ENCODE results near the gene MPHOSPH8. TPM values are rescaled to one million over a fixed set of nuclear protein-coding genes. Genes with fewer than 3 reads are reported as not detected.
"Not testable (repeated sequence)": the region's sequence is repeated elsewhere in the genome, so short reads cannot be mapped to it uniquely, and the experiment has no call there.

MPHOSPH8 gene
- total RNA-seq, 2 experiments from 2014 or later: 20.6 to 21.5 TPM

GRCh38 chr13:19668778-19669177 lies 35.3 kb downstream of the MPHOSPH8 start:
- Mint-ChIP-seq H3K4me1 (ENCODE audit: low read depth) (no peaks in the 10 kb centered on the region), H3K27ac (no peak overlapping the region), H3K27me3 (ENCODE audit: low read depth) (no peaks in the 10 kb centered on the region), H3K4me3 (no peak overlapping the region), H3K36me3 (ENCODE audit: low read depth) (peaks cover 45% of the 10 kb centered on the region), H3K9me3 (no peaks in the 10 kb centered on the region)
- no peak for DNase-seq
- intact Hi-C loops (cut with micrococcal nuclease): no loop called here
- CTCF ChIA-PET: interaction anchor here (0.6 kb wide), 1 partner anchor 259 kb away, joined by 5 read pairs; no protein-coding TSS in a partner anchor

GRCh38 chr13:19670147-19670546 lies 36.7 kb downstream of the MPHOSPH8 start:
- intact Hi-C loops (cut with micrococcal nuclease): no loop called here
- H3K27ac Mint-ChIP-seq: peak overlapping the region; percentile 30

GRCh38 chr13:19672990-19673389 lies 39.5 kb downstream of the MPHOSPH8 start:
- H3K9me3 Mint-ChIP-seq: no peaks in the 10 kb centered on the region
- peaks cover 45% of the 10 kb centered on the region for H3K36me3 Mint-ChIP-seq (ENCODE audit: low read depth)
- H3K27ac Mint-ChIP-seq: peak overlapping the region; percentile 78

More at GRCh38 chr13:19670147-19670546, 36.7 kb downstream of the MPHOSPH8 start:
- no peaks in the 10 kb centered on the region for H3K9me3 Mint-ChIP-seq
- peaks cover 41% of the 10 kb centered on the region for H3K36me3 Mint-ChIP-seq (ENCODE audit: low read depth)
- H3K4me1 Mint-ChIP-seq (ENCODE audit: low read depth): no peaks in the 10 kb centered on the region
- no peak overlapping the region for H3K4me3 Mint-ChIP-seq
- DNase-seq: no peak
- no peaks in the 10 kb centered on the region for H3K27me3 Mint-ChIP-seq (ENCODE audit: low read depth)
- CTCF ChIA-PET: no interaction called here

GRCh38 chr13:19673473-19674430 lies 40.3 kb downstream of the MPHOSPH8 start:
- Mint-ChIP-seq H3K36me3 (ENCODE audit: low read depth) (peaks cover 42% of the 10 kb centered on the region), H3K27ac (peak overlapping the region; percentile 78), H3K9me3 (no peaks in the 10 kb centered on the region), H3K27me3 (ENCODE audit: low read depth) (no peaks in the 10 kb centered on the region), H3K4me3 (no peak overlapping the region), H3K4me1 (ENCODE audit: low read depth) (peaks cover 6% of the 10 kb centered on the region)
- DNase-seq: no peak
- intact Hi-C loops (cut with micrococcal nuclease): no loop called here
- CTCF ChIA-PET: interaction anchor here (0.6 to 1.1 kb wide), 2 partner anchors 15 to 190 kb away, joined by 3 to 4 read pairs; partner anchors contain the start of gene ZMYM5

More at GRCh38 chr13:19672990-19673389, 39.5 kb downstream of the MPHOSPH8 start:
- Mint-ChIP-seq H3K4me3 (no peak overlapping the region), H3K27me3 (ENCODE audit: low read depth) (no peaks in the 10 kb centered on the region), H3K4me1 (ENCODE audit: low read depth) (peaks cover 4% of the 10 kb centered on the region)
- no peak for DNase-seq
- CTCF ChIA-PET: interaction anchor here (0.7 kb wide), 1 partner anchor 112 kb away, joined by 5 read pairs; the partner anchor contains the start of gene TPTE2
- intact Hi-C loops (cut with micrococcal nuclease): no loop called here

GRCh38 chr13:19674898-19675297 lies 41.4 kb downstream of the MPHOSPH8 start:
- peaks cover 36% of the 10 kb centered on the region for H3K36me3 Mint-ChIP-seq (ENCODE audit: low read depth)
- intact Hi-C loops (cut with micrococcal nuclease): no loop called here
- no peak for DNase-seq
- no peaks in the 10 kb centered on the region for H3K27me3 Mint-ChIP-seq (ENCODE audit: low read depth)
- CTCF ChIA-PET: interaction anchor here (1.1 to 1.7 kb wide), 2 partner anchors 189 to 253 kb away, joined by 3 to 4 read pairs; partner anchors contain the start of gene ZMYM5
- H3K4me1 Mint-ChIP-seq (ENCODE audit: low read depth): peaks cover 6% of the 10 kb centered on the region
- H3K4me3 Mint-ChIP-seq: no peak overlapping the region
- H3K9me3 Mint-ChIP-seq: no peaks in the 10 kb centered on the region
- no peak overlapping the region for H3K27ac Mint-ChIP-seq

- Mint-ChIP-seq H3K27ac (peak overlapping the region; percentile 75), H3K4me1 (ENCODE audit: low read depth) (peaks cover 6% of the 10 kb centered on the region), H3K27me3 (ENCODE audit: low read depth) (no peaks in the 10 kb centered on the region), H3K36me3 (ENCODE audit: low read depth) (peaks cover 34% of the 10 kb centered on the region), H3K9me3 (no peaks in the 10 kb centered on the region), H3K4me3 (no peak overlapping the region)
- DNase-seq: no peak
- intact Hi-C loops (cut with micrococcal nuclease): no loop called here
- CTCF ChIA-PET: interaction anchor here (1.7 kb wide), 1 partner anchor 252 kb away, joined by 3 read pairs; no protein-coding TSS in a partner anchor
Observed at GRCh38 chr13:19676168-19676567, 42.7 kb downstream of the MPHOSPH8 start.

GRCh38 chr13:19680751-19681150 lies 47.3 kb downstream of the MPHOSPH8 start:
- Mint-ChIP-seq H3K4me1 (ENCODE audit: low read depth) (peaks cover 30% of the 10 kb centered on the region), H3K36me3 (ENCODE audit: low read depth) (peaks cover 16% of the 10 kb centered on the region), H3K4me3 (no peak overlapping the region), H3K9me3 (no peaks in the 10 kb centered on the region), H3K27ac (no peak overlapping the region), H3K27me3 (ENCODE audit: low read depth) (no peaks in the 10 kb centered on the region)
- no peak for DNase-seq
- intact Hi-C loops (cut with micrococcal nuclease): loop anchor here (2.0 kb wide), 1 partner anchor 182 kb away; the partner anchor contains the start of gene ZMYM5
- CTCF ChIA-PET: interaction anchor here (1.0 kb wide), 1 partner anchor 18 kb away, joined by 3 read pairs; no protein-coding TSS in a partner anchor

GRCh38 chr13:19681517-19681916 lies 48.1 kb downstream of the MPHOSPH8 start:
- H3K36me3 Mint-ChIP-seq (ENCODE audit: low read depth): peaks cover 9% of the 10 kb centered on the region
- intact Hi-C loops (cut with micrococcal nuclease): loop anchor here (2.0 kb wide), 1 partner anchor 181 kb away; the partner anchor contains the start of gene ZMYM5
- no peaks in the 10 kb centered on the region for H3K27me3 Mint-ChIP-seq (ENCODE audit: low read depth)
- no peak overlapping the region for H3K27ac Mint-ChIP-seq
- peaks cover 30% of the 10 kb centered on the region for H3K4me1 Mint-ChIP-seq (ENCODE audit: low read depth)
- no peaks in the 10 kb centered on the region for H3K9me3 Mint-ChIP-seq
- H3K4me3 Mint-ChIP-seq: no peak overlapping the region
- peak; percentile 38 for DNase-seq
- CTCF ChIA-PET: interaction anchor here (1.0 kb wide), 1 partner anchor 17 kb away, joined by 3 read pairs; no protein-coding TSS in a partner anchor

- Mint-ChIP-seq H3K27ac (no peak overlapping the region), H3K4me1 (ENCODE audit: low read depth) (peaks cover 24% of the 10 kb centered on the region), H3K9me3 (no peaks in the 10 kb centered on the region), H3K36me3 (ENCODE audit: low read depth) (peaks cover 5% of the 10 kb centered on the region), H3K27me3 (ENCODE audit: low read depth) (no peaks in the 10 kb centered on the region), H3K4me3 (no peak overlapping the region)
- intact Hi-C loops (cut with micrococcal nuclease): no loop called here
- no peak for DNase-seq
- CTCF ChIA-PET: interaction anchor here (0.6 kb wide), 1 partner anchor 48 kb away, joined by 3 read pairs; no protein-coding TSS in a partner anchor
Observed at GRCh38 chr13:19685034-19685433, 51.6 kb downstream of the MPHOSPH8 start.

- H3K4me1 Mint-ChIP-seq (ENCODE audit: low read depth): peaks cover 24% of the 10 kb centered on the region
- intact Hi-C loops (cut with micrococcal nuclease): no loop called here
- H3K4me3 Mint-ChIP-seq: no peak overlapping the region
- CTCF ChIA-PET: interaction anchor here (0.6 kb wide), 1 partner anchor 48 kb away, joined by 3 read pairs; no protein-coding TSS in a partner anchor
- DNase-seq: no peak
- no peaks in the 10 kb centered on the region for H3K27me3 Mint-ChIP-seq (ENCODE audit: low read depth)
- H3K27ac Mint-ChIP-seq: no peak overlapping the region
- H3K9me3 Mint-ChIP-seq: no peaks in the 10 kb centered on the region
- H3K36me3 Mint-ChIP-seq (ENCODE audit: low read depth): peaks cover 5% of the 10 kb centered on the region
Observed at GRCh38 chr13:19685437-19685836, 52.0 kb downstream of the MPHOSPH8 start.

- H3K4me3 Mint-ChIP-seq; H3K27me3 Mint-ChIP-seq (ENCODE audit: low read depth); CTCF ChIA-PET; intact Hi-C loops (cut with micrococcal nuclease); H3K4me1 Mint-ChIP-seq (ENCODE audit: low read depth); H3K9me3 Mint-ChIP-seq; DNase-seq: not testable (repeated sequence)
- peak overlapping the region; percentile 64 for H3K27ac Mint-ChIP-seq
- H3K36me3 Mint-ChIP-seq (ENCODE audit: low read depth): peaks cover 23% of the 10 kb centered on the region
Observed at GRCh38 chr13:19691447-19691846, 58.0 kb downstream of the MPHOSPH8 start.

GRCh38 chr13:19695428-19695827 lies 62.0 kb downstream of the MPHOSPH8 start:
- Mint-ChIP-seq H3K4me1 (ENCODE audit: low read depth) (peaks cover 17% of the 10 kb centered on the region), H3K36me3 (ENCODE audit: low read depth) (peaks cover 25% of the 10 kb centered on the region), H3K27me3 (ENCODE audit: low read depth) (no peaks in the 10 kb centered on the region), H3K9me3 (no peaks in the 10 kb centered on the region), H3K27ac (no peak overlapping the region), H3K4me3 (no peak overlapping the region)
- DNase-seq: no peak
- intact Hi-C loops (cut with micrococcal nuclease): no loop called here
- CTCF ChIA-PET: no interaction called here
